Ishikawa (cell line): Measurements from ENCODE around the gene FBH1.

Experiments used
- CEBPB ChIP-seq: IDR thresholded peaks from 2 replicates; pipeline ENCODE4 v1.6.1; 2012
- CREB1 ChIP-seq: IDR thresholded peaks from 2 replicates; pipeline ENCODE4 v1.6.1; 2012; ENCODE audit warnings: low read depth
- EP300 ChIP-seq: IDR thresholded peaks from 2 replicates; pipeline ENCODE4 v1.6.1; 2012; ENCODE audit warnings: borderline replicate concordance
- FOXM1 ChIP-seq: IDR thresholded peaks from 2 replicates; pipeline ENCODE4 v1.6.1; 2012; ENCODE audit warnings: low read depth, borderline replicate concordance
- NFIC ChIP-seq: IDR thresholded peaks from 2 replicates; pipeline ENCODE4 v1.6.1; 2012
- RAD21 ChIP-seq: IDR thresholded peaks from 2 replicates; pipeline ENCODE4 v1.6.1; 2012; ENCODE audit warnings: low read depth
- TAF1 ChIP-seq: IDR thresholded peaks from 2 replicates; pipeline ENCODE4 v1.6.1; 2012; ENCODE audit warnings: low read depth, mild to moderate bottlenecking
- TCF12 ChIP-seq: IDR thresholded peaks from 2 replicates; pipeline ENCODE4 v1.6.1; 2012; ENCODE audit warnings: low read depth
- YY1 ChIP-seq: IDR thresholded peaks from 2 replicates; pipeline ENCODE4 v1.6.1; 2012; ENCODE audit warnings: low read depth
- ZBTB7A ChIP-seq: IDR thresholded peaks from 2 replicates; pipeline ENCODE4 v1.6.1; 2012; ENCODE audit warnings: low read depth
- TF ChIP-seq, protein P1 (sequence below): IDR thresholded peaks from 2 replicates; pipeline ENCODE4 v1.6.1; 2012; ENCODE audit warnings: low read depth, mild to moderate bottlenecking
- TF ChIP-seq, protein P2 (sequence below): IDR thresholded peaks from 2 replicates; pipeline ENCODE4 v1.6.1; 2012
- TF ChIP-seq, protein P3 (sequence below): IDR thresholded peaks from 2 replicates; pipeline ENCODE4 v1.6.1; 2012

DNA sequence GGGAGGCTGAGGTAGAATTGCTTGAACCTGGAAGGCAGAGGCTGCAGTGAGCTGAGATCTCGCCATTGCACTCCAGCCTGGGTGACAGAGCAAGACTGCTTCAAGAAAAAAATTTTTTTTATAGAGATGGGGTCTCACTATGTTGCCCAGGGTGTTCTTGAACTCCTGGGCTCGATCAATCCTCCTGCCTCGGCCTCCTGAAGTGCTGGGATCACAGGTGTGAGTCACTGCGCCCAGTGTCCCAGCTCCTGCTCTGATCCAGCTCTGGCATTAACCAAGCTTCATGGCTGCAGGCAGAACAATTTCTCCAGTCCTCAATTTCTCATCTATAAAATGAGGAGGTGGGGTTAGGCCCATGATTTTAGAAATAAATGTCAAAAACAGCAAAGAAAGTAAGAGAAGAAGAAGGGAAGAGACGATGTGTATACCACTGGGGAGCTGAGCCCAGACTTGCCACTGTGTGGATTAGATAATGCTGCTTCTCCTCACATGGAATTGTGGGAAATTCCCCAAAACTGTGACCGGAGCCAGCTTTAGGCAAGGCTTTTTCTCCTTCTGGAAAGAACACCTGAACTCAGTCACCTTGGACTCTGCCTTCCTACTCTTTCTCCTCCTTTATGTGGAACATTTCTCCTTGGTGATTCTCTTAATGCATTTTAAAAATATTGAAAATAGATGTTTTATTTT lies 61.8 kb downstream of the FBH1 start:
- TF ChIP-seq CEBPB: no peak
- no peak for TF ChIP-seq RAD21
- TF ChIP-seq, protein P1, sequence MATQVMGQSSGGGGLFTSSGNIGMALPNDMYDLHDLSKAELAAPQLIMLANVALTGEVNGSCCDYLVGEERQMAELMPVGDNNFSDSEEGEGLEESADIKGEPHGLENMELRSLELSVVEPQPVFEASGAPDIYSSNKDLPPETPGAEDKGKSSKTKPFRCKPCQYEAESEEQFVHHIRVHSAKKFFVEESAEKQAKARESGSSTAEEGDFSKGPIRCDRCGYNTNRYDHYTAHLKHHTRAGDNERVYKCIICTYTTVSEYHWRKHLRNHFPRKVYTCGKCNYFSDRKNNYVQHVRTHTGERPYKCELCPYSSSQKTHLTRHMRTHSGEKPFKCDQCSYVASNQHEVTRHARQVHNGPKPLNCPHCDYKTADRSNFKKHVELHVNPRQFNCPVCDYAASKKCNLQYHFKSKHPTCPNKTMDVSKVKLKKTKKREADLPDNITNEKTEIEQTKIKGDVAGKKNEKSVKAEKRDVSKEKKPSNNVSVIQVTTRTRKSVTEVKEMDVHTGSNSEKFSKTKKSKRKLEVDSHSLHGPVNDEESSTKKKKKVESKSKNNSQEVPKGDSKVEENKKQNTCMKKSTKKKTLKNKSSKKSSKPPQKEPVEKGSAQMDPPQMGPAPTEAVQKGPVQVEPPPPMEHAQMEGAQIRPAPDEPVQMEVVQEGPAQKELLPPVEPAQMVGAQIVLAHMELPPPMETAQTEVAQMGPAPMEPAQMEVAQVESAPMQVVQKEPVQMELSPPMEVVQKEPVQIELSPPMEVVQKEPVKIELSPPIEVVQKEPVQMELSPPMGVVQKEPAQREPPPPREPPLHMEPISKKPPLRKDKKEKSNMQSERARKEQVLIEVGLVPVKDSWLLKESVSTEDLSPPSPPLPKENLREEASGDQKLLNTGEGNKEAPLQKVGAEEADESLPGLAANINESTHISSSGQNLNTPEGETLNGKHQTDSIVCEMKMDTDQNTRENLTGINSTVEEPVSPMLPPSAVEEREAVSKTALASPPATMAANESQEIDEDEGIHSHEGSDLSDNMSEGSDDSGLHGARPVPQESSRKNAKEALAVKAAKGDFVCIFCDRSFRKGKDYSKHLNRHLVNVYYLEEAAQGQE: no peak
- no peak for TF ChIP-seq TAF1
- TF ChIP-seq YY1: no peak
- TF ChIP-seq, protein P2, sequence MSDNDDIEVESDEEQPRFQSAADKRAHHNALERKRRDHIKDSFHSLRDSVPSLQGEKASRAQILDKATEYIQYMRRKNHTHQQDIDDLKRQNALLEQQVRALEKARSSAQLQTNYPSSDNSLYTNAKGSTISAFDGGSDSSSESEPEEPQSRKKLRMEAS: no peak
- no peak for TF ChIP-seq CREB1
- TF ChIP-seq, protein P3, sequence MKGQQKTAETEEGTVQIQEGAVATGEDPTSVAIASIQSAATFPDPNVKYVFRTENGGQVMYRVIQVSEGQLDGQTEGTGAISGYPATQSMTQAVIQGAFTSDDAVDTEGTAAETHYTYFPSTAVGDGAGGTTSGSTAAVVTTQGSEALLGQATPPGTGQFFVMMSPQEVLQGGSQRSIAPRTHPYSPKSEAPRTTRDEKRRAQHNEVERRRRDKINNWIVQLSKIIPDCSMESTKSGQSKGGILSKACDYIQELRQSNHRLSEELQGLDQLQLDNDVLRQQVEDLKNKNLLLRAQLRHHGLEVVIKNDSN: no peak
- TF ChIP-seq TCF12: no peak
- no peak for TF ChIP-seq FOXM1
- TF ChIP-seq ZBTB7A: no peak
- TF ChIP-seq EP300: no peak
- TF ChIP-seq NFIC: no peak
